Right lobe of liver (tissue), 6 donors: ENCODE measurements around the gene ATXN7L2. TPM values are rescaled to one million over a fixed set of nuclear protein-coding genes. Genes with fewer than 3 reads are reported as not detected.

Experiments
- ATAC-seq, 4 donors: fragments of 200-7000 bp; cut with Tn5 transposase; one replicate each; pipeline ENCODE4 v1.9.1; 2020; ENCODE audit warnings: mild to moderate bottlenecking in 4 of 4, moderate library complexity in 4 of 4
- DNase-seq, 3 donors: peaks; one replicate each; pipeline ENCODE4 v3.0.0-alpha.2; 2020
- H3K27ac ChIP-seq, 3 donors: fragments of 200-600 bp; one replicate each; pipeline ENCODE4 v1.8.0; 2022
- H3K27me3 ChIP-seq, 2 donors: fragments of 200-600 bp; one replicate each; pipeline ENCODE4 v1.8.0; 2022
- H3K36me3 ChIP-seq, 4 donors: fragments of 200-600 bp; sonication (generic) in 1 of 4; one replicate each; pipeline versions ENCODE4 v1.5.1 to v1.8.0; 2017 to 2022; ENCODE audit warnings: control low read depth in 1 of 4
- H3K4me1 ChIP-seq, 4 donors: fragments of 200-600 bp; sonication (generic) in 1 of 4; one replicate each; pipeline versions ENCODE4 v1.5.1 to v1.8.0; 2017 to 2022; ENCODE audit warnings: control low read depth in 1 of 4
- H3K4me3 ChIP-seq, 3 donors: fragments of 200-600 bp; one replicate each; pipeline ENCODE4 v1.8.0; 2022
- H3K9me3 ChIP-seq, 4 donors: fragments of 200-600 bp; sonication (generic) in 1 of 4; one replicate each; pipeline versions ENCODE4 v1.5.1 to v1.8.0; 2017 to 2022; ENCODE audit warnings: control low read depth in 1 of 4
- POLR2A ChIP-seq: fragments of 450-650 bp; IDR thresholded peaks from one replicate; pipeline ENCODE4 v1.6.1; 2017; ENCODE audit warnings: antibody characterized with exemption, mild to moderate bottlenecking
- WGBS: methylation state at CpG from one replicate; pipeline ENCODE4 v1.1.6; 2018; ENCODE audit warnings: low coverage, low lambda C conversion rate; ENCODE audit not compliant: insufficient coverage; ENCODE audit errors: missing lambda C conversion rate; 5-methylcytosine and 5-hydroxymethylcytosine counted together
- intact Hi-C, 2 donors: fragments of 100-400 bp; cut with DNase I; formaldehyde crosslinking; loops; one replicate each; pipeline versions ENCODE4 v1.11.2 to v1.14.1; 2022
- total RNA-seq, 6 experiments: library from RNA; depleted of rRNA in 2 of 6; stranded (reverse); fragments of >200 nt in 2 of 6; fragmentation: NEBNext Ultra II Directional in 3 of 6; extraction: Animal tissue kit (Norgen Biotek cat#: 25700) in 3 of 6; gene quantifications; one replicate each; pipeline versions ENCODE4 v1.1.0 to v1.2.4, GENCODE V29; 2016 to 2023
- TF ChIP-seq, protein P1 (sequence below), 4 donors: fragments of 200-600 bp in 3 of 4; fragments of 450-650 bp in 1 of 4; IDR thresholded peaks; one replicate each; pipeline versions ENCODE4 v1.5.1 to v1.8.0; 2016 to 2022; ENCODE audit warnings: antibody characterized with exemption in 4 of 4, mild to moderate bottlenecking in 2 of 4
- donor health status: DM: no; HTN: yes; CAD: no.
- donor health status: DM: no; HTN: no; CAD: no.
- donor health status: DM: no; HTN: no; CAD: no.
- donor health status: DM: no; HTN: yes; CAD: no.
- donor health status: DM: no; HTN: yes; CAD: no.

The ATXN7L2 gene
- total RNA-seq, 6 experiments from 2014 or later, result 1.5 to 6.1 (median 3.1) TPM

DNA sequence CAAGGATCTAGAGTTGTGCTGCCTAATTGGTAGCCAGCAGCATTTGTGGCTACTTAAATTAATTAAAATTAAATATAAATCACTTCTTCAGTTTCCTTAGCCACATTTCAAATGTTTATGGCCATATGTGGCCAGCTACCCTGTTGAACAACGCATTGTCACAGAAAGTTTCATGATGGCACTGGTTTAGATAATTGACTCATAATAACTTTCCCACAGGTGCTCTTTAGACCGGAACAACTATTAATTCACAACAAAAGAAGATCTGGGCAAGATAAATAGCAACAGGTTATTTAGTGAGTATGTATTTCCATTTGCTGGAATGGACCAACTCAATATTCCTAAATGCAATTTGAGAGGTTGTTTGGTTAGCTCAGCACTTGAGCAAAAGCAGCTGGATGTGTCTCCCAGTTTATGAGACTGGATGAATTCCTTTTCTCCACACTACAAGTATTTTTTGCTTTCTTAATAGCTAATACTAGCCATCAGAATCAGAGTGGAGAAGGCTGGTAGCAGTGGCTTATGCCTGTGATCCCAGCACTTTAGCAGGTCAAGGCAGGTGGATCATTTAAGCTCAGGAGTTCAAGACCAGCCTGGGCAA lies 29.5 kb downstream of the ATXN7L2 start:
- ATAC-seq, result no peak
- H3K9me3 ChIP-seq, result no peaks in the 10 kb centered on the region
- no peak overlapping the region for H3K27ac ChIP-seq
- WGBS, result 87% methylated on average over 2 of the region's 2 CpGs
- H3K4me1 ChIP-seq, result peaks cover 0 to 3% (median 1%) of the 10 kb centered on the region in 4 donors
- no peak for DNase-seq
- TF ChIP-seq, protein P1, sequence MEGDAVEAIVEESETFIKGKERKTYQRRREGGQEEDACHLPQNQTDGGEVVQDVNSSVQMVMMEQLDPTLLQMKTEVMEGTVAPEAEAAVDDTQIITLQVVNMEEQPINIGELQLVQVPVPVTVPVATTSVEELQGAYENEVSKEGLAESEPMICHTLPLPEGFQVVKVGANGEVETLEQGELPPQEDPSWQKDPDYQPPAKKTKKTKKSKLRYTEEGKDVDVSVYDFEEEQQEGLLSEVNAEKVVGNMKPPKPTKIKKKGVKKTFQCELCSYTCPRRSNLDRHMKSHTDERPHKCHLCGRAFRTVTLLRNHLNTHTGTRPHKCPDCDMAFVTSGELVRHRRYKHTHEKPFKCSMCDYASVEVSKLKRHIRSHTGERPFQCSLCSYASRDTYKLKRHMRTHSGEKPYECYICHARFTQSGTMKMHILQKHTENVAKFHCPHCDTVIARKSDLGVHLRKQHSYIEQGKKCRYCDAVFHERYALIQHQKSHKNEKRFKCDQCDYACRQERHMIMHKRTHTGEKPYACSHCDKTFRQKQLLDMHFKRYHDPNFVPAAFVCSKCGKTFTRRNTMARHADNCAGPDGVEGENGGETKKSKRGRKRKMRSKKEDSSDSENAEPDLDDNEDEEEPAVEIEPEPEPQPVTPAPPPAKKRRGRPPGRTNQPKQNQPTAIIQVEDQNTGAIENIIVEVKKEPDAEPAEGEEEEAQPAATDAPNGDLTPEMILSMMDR (IDR thresholded peaks at IDR 0.05), result no peak
- no peak for TF ChIP-seq POLR2A
- intact Hi-C loops, result no loop called here
- H3K27me3 ChIP-seq, result no peaks in the 10 kb centered on the region
- no peak overlapping the region for H3K4me3 ChIP-seq
- H3K36me3 ChIP-seq, result no peaks in the 10 kb centered on the region

DNA sequence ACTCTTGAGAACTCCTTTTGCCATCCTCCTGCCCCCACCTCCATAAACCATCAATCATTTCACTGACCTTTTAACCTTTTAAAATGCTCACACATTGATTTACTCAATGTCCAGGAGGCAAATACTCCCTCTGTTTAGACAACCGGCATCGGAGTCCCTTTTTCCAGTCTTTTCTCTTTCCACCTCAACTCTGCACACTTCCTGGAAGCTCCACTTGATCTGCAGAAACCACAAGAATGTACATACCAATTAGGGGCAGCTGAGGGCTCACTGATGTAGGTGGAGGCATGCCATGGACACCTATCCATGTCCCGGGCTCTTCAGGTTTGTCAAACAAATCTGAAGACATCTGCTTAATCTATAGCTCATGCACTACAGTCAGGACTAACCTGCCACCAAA lies 31.1 kb downstream of the ATXN7L2 start:
- no peaks in the 10 kb centered on the region for H3K27me3 ChIP-seq
- WGBS, result 42% methylated on average over 3 of the region's 3 CpGs
- no peaks in the 10 kb centered on the region for H3K9me3 ChIP-seq
- intact Hi-C loops, result no loop called here
- no peaks in the 10 kb centered on the region for H3K36me3 ChIP-seq
- H3K27ac ChIP-seq, result no peak overlapping the region
- DNase-seq (no peak), ATAC-seq (no peak)
- TF ChIP-seq, protein P1 (IDR thresholded peaks at IDR 0.05), result no peak
- TF ChIP-seq POLR2A, result no peak
- H3K4me3 ChIP-seq, result no peak overlapping the region
- peaks cover 0 to 3% (median 1%) of the 10 kb centered on the region in 4 donors for H3K4me1 ChIP-seq

DNA sequence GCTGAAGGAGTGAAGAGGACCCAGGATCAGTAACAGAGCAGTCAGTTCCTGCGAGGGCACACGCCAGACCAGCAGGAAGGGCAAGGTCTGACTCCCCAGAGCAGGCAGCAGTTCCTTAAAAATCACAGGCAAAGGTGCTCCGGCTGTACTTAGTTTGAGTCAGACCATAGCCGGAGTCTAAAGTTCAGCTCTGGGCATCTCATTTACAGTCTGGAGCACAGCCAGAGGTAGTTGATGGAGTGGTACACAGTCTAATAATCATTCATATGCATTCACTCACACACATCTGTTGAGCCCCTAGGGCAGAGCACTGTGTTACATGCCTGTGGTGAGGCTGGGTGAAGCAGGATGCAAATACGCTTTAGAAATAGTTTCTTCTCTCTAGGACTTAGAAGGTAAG lies 33.2 kb downstream of the ATXN7L2 start:
- WGBS, result 89% methylated on average over 4 of the region's 5 CpGs
- ATAC-seq, result no peak
- intact Hi-C loops, result no loop called here
- no peaks in the 10 kb centered on the region for H3K36me3 ChIP-seq
- H3K27me3 ChIP-seq, result no peaks in the 10 kb centered on the region
- H3K4me3 ChIP-seq, result no peak overlapping the region
- TF ChIP-seq, protein P1 (IDR thresholded peaks at IDR 0.05), result no peak
- TF ChIP-seq POLR2A, result no peak
- no peak for DNase-seq
- H3K9me3 ChIP-seq, result no peaks in the 10 kb centered on the region
- H3K4me1 ChIP-seq, result no peaks in the 10 kb centered on the region
- no peak overlapping the region for H3K27ac ChIP-seq

- WGBS, result 87% methylated on average over 5 of the region's 5 CpGs
- TF ChIP-seq, protein P1 (IDR thresholded peaks at IDR 0.05), result no peak
- no peak for TF ChIP-seq POLR2A
- intact Hi-C loops, result no loop called here
- Histone ChIP-seq H3K4me3 (no peak overlapping the region), H3K4me1 (no peaks in the 10 kb centered on the region), H3K27me3 (no peaks in the 10 kb centered on the region), H3K27ac (no peak overlapping the region), H3K36me3 (no peaks in the 10 kb centered on the region), H3K9me3 (no peaks in the 10 kb centered on the region)
- DNase-seq (no peak), ATAC-seq (no peak)
Observed at GRCh38 chr1:109517337-109517736, 33.6 kb downstream of the ATXN7L2 start.
